Mononuclear cell (primary cell): ENCODE results near the gene MBL2. TPM values are rescaled to one million over a fixed set of nuclear protein-coding genes. Genes with fewer than 3 reads are reported as not detected.

Experiments used
- H3K27me3 ChIP-seq: 2 replicates; pipeline ENCODE4 v1.6.0; 2011; ENCODE audit warnings: low read length, control low read depth; ENCODE audit not compliant: insufficient read depth
- H3K4me1 ChIP-seq: 2 replicates; pipeline ENCODE4 v1.5.1; 2011; ENCODE audit warnings: mild to moderate bottlenecking, low read length, control low read depth; ENCODE audit not compliant: insufficient read depth
- H3K4me3 ChIP-seq: 2 replicates; pipeline ENCODE4 v1.5.1; 2011; ENCODE audit warnings: mild to moderate bottlenecking, low read length, moderate library complexity
- H3K9me3 ChIP-seq: 2 replicates; pipeline ENCODE4 v1.5.1; 2011; ENCODE audit warnings: low read depth, mild to moderate bottlenecking, control low read depth, low read length
- total RNA-seq: library from RNA; depleted of rRNA; stranded (reverse); fragments of >200 nt; gene quantifications from one replicate; pipeline ENCODE4 v1.2.3, GENCODE V29; 2012

MBL2 gene
- total RNA-seq, 1 donor: not detected

- no peaks in the 10 kb centered on the region for H3K9me3 ChIP-seq
- H3K4me1 ChIP-seq: peaks cover 26% of the 10 kb centered on the region
- no peaks in the 10 kb centered on the region for H3K27me3 ChIP-seq
- H3K4me3 ChIP-seq: no peak overlapping the region
Observed at GRCh38 chr10:52756295-52756694, 16.3 kb downstream of the MBL2 start.

DNA sequence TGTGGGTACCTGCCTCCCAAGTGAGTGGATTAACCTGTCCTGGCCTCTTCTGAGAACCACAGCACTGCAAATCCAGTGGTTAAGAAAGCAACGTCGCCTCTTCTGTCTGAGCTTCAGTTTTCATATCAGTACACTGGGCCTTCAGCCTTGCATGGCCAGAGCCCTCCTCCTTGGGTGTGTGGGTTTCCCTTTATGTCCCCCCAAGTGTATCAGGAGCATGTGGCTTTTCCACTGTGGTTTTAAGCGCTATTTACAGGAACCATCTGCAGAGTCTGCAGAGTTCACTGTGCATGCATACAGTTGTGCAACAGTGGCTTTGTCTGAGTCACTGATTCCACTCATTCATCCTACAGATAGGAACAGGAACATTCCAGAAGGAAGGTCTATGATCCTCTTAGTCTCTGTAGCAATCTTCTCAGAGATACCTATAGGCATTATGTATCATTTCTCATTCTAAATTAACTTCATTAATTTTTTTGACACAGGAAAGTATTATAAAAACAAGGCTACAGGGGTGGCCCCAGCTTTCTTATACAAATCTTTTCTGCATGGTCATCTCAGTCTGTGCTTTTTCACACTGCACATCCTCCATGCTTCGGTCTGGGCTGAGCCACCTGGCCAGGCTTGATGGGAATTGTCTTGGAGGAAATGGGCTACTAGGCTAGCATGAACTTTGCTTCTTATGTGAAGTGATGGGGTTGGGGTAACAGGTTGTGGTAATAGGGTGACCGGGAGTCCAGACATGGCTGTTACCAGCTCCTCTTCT, 17.1 kb downstream of the MBL2 start:
- H3K27me3 ChIP-seq: no peaks in the 10 kb centered on the region
- no peaks in the 10 kb centered on the region for H3K9me3 ChIP-seq
- H3K4me3 ChIP-seq: no peak overlapping the region
- peaks cover 26% of the 10 kb centered on the region for H3K4me1 ChIP-seq

GRCh38 chr10:52752801-52753445, 19.7 kb downstream of the MBL2 start:
- Histone ChIP-seq H3K4me1 (peaks cover 24% of the 10 kb centered on the region), H3K9me3 (no peaks in the 10 kb centered on the region), H3K27me3 (no peaks in the 10 kb centered on the region), H3K4me3 (no peak overlapping the region)

DNA sequence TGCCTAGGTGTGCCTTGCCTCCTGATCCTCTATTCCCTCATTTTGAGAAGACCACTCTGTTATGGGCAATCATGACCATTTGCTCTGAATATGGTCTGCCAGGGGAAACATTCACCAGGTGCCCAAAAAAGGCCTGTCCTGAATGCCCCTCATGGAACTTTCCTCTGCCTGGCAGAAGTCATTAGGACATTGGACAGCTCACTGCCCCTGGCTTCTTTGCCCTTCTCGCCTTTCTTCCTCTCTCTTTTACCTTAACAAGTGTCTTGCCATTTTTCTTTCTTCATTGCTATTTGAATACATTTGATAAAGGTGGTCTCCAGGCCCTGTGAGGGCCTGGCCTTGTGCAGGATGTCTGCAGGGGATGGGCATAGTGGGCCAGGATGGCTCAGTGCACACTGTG, 20.3 kb downstream of the MBL2 start:
- Histone ChIP-seq H3K27me3 (no peaks in the 10 kb centered on the region), H3K9me3 (no peaks in the 10 kb centered on the region)

GRCh38 chr10:52751337-52751736, 21.2 kb downstream of the MBL2 start:
- no peak overlapping the region for H3K4me3 ChIP-seq
- no peaks in the 10 kb centered on the region for H3K9me3 ChIP-seq
- H3K27me3 ChIP-seq: no peaks in the 10 kb centered on the region
- peaks cover 11% of the 10 kb centered on the region for H3K4me1 ChIP-seq

More for the DNA sequence above, 20.3 kb downstream of the MBL2 start:
- Histone ChIP-seq H3K4me3 (no peak overlapping the region), H3K4me1 (peaks cover 17% of the 10 kb centered on the region)

- H3K27me3 ChIP-seq: no peaks in the 10 kb centered on the region
Observed at GRCh38 chr10:52750629-52751028, 22.0 kb downstream of the MBL2 start.

DNA sequence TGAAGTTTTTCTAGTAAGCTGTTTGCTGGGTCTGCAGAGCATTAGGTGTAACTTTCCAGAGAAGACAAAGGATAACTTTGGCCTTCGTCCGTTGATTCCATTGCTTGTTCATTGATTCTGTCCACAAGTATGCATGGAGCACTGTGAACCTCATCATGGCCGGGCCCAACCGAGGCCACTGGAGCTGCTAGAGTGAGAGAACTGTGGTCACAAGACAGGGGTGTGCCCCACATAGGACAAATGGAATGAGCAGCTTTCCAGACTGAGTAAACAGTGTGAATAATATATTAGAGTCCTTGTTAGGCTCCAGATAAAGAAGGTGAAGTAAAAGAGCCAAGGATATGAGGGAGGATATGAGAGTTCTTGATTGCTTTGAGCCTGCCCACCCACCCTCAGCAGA, 24.9 kb downstream of the MBL2 start:
- Histone ChIP-seq H3K9me3 (no peaks in the 10 kb centered on the region), H3K27me3 (no peaks in the 10 kb centered on the region), H3K4me1 (no peaks in the 10 kb centered on the region), H3K4me3 (no peak overlapping the region)

More at GRCh38 chr10:52750629-52751028, 22.0 kb downstream of the MBL2 start:
- Histone ChIP-seq H3K4me1 (peaks cover 7% of the 10 kb centered on the region), H3K9me3 (no peaks in the 10 kb centered on the region), H3K4me3 (no peak overlapping the region)

- H3K9me3 ChIP-seq: no peaks in the 10 kb centered on the region
- H3K27me3 ChIP-seq: no peaks in the 10 kb centered on the region
- no peak overlapping the region for H3K4me3 ChIP-seq
- no peaks in the 10 kb centered on the region for H3K4me1 ChIP-seq
Observed at GRCh38 chr10:52746169-52746568, 26.4 kb downstream of the MBL2 start.

DNA sequence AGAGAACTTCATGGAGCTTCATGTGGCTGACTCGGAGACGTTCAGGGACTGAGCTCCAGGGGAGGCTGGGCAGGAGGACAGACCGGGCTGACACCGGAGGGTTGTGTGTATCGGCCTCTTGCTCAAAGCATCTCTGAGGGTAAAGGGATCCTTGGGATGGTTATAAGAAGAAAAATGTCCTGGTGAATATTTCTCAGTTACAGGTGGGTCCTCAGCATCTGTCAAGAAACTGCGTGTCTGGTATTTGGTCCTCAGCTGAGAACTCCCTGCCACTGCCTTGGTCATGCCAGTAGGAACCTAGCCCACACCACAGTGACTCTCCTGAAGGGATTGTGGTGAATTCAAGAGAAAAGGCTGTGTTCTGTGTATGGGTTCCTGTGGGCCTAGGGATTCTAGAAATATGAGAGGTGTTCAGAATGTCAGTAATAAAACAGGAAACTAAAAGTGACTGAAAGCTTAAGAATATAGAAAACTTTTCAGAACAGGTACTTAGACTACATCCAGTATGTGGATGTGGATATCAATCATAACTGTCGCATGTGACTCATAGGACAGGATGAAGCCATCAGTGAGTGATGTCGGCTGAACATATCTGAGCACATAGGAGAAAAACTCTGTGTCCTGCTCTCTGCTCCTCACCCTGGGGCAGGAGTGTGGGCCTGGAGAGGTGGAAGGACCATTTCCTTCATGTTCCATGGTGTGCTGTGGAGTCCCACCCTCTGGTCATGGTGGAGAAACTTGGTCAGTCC, 28.4 kb downstream of the MBL2 start:
- H3K9me3 ChIP-seq: no peaks in the 10 kb centered on the region
- H3K4me1 ChIP-seq: no peaks in the 10 kb centered on the region
- H3K27me3 ChIP-seq: no peaks in the 10 kb centered on the region
- H3K4me3 ChIP-seq: no peak overlapping the region

DNA sequence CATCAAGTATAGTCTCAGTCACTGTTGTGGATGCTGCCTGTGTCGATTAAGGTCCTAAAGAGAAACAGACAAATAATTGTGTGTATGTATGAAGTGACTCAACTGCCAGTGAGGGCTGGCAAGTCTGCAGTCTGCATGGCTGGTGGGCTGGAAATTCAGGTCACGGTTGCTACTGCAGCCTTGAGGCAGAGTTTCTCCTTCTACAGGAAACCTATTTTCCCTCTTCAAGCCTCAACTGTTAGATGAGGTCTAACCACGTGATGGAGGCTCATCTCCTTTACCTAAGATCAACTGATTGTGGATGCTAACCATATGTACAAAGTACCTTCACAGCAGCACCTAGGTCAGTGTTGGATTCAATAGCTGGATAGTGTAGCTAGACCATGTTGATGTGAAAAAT, 29.9 kb downstream of the MBL2 start:
- Histone ChIP-seq H3K4me3 (no peak overlapping the region), H3K27me3 (no peaks in the 10 kb centered on the region), H3K4me1 (no peaks in the 10 kb centered on the region), H3K9me3 (no peaks in the 10 kb centered on the region)

GRCh38 chr10:52741851-52742250, 30.7 kb downstream of the MBL2 start:
- Histone ChIP-seq H3K9me3 (no peaks in the 10 kb centered on the region), H3K27me3 (no peaks in the 10 kb centered on the region), H3K4me3 (no peak overlapping the region), H3K4me1 (no peaks in the 10 kb centered on the region)

GRCh38 chr10:52740913-52741675, 31.5 kb downstream of the MBL2 start:
- H3K4me1 ChIP-seq: no peaks in the 10 kb centered on the region

GRCh38 chr10:52740155-52740549, 32.4 kb downstream of the MBL2 start:
- no peaks in the 10 kb centered on the region for H3K27me3 ChIP-seq
- H3K4me1 ChIP-seq: no peaks in the 10 kb centered on the region
- H3K4me3 ChIP-seq: no peak overlapping the region
- H3K9me3 ChIP-seq: no peaks in the 10 kb centered on the region

More at GRCh38 chr10:52740913-52741675, 31.5 kb downstream of the MBL2 start:
- Histone ChIP-seq H3K4me3 (no peak overlapping the region), H3K9me3 (no peaks in the 10 kb centered on the region), H3K27me3 (no peaks in the 10 kb centered on the region)

GRCh38 chr10:52739380-52740154, 33.0 kb downstream of the MBL2 start:
- no peak overlapping the region for H3K4me3 ChIP-seq
- H3K27me3 ChIP-seq: no peaks in the 10 kb centered on the region
- H3K4me1 ChIP-seq: no peaks in the 10 kb centered on the region
- no peaks in the 10 kb centered on the region for H3K9me3 ChIP-seq
